BE2C (cell line): ENCODE measurements around the gene DNAJA4.

ENCODE experiments used
- DNase-seq: peaks from one replicate; pipeline ENCODE4 v3.0.0-alpha.2; 2020
- H3K27me3 ChIP-seq: fragments of 250-450 bp; sonication (Bioruptor Pico); 2 replicates; pipeline ENCODE4 v1.5.1; 2020; ENCODE audit warnings: mild to moderate bottlenecking
- H3K36me3 ChIP-seq: fragments of 250-450 bp; sonication (Bioruptor Pico); 2 replicates; pipeline ENCODE4 v1.5.1; 2020; ENCODE audit warnings: mild to moderate bottlenecking
- H3K4me1 ChIP-seq: fragments of 250-450 bp; sonication (Bioruptor Pico); 2 replicates; pipeline ENCODE4 v1.5.1; 2020
- H3K4me3 ChIP-seq: 2 replicates; pipeline ENCODE4 v1.5.1; 2011; ENCODE audit warnings: low read depth, low read length
- H3K9me3 ChIP-seq: fragments of 250-450 bp; sonication (Bioruptor Pico); 2 replicates; pipeline ENCODE4 v1.5.1; 2020
- TF ChIP-seq, protein P1 (sequence below): IDR thresholded peaks from 2 replicates; pipeline ENCODE4 v1.5.1; 2012; ENCODE audit warnings: mild to moderate bottlenecking, low read depth, low read length

Gene DNAJA4

DNA sequence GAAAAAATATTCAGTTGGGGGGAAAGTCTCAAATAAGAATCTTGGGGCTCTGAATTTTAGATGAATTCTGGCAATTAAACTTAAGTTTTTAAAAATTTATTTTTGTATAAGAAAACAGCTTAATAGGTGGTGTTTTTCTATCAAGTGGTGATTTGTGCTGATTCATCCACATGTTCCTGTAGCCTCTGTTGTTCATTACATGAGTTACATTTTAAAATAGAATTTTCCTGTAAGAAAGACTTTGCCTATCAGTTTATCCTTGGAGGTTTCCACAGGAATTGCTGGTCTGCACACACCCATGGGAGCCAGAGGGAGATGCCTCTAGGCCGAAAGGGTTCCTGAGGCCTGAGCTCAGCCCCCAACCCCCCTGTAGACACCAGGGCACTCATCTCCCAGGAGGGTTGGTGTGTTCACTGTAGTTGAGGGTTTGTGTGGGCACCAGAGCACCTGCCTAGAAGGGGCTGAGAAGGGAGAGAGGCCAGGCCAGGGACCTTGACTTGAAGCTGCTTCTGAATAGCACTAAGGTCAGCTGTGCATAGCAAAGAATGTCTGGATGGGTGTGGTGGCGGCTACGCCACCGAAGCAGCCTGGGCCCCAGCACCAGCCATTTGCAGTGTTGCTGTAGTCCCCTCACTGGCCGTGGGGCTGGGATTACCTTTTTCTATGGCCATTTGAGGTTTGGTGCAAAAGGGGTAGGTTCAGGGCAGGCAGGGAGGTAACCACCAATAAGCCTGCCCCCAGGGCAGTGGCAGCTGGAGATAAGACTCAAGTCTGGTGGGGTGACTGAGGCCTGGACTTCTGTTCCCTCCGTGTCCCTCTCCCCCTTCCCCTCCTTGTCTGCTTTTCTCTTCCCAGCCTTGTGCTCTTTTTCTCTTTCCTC is 11.9 kb downstream of the DNAJA4 start:
- Histone ChIP-seq H3K4me1 (peaks cover 12% of the 10 kb centered on the region), H3K4me3 (no peak overlapping the region), H3K9me3 (no peaks in the 10 kb centered on the region), H3K36me3 (no peaks in the 10 kb centered on the region), H3K27me3 (no peaks in the 10 kb centered on the region)
- TF ChIP-seq, protein P1, sequence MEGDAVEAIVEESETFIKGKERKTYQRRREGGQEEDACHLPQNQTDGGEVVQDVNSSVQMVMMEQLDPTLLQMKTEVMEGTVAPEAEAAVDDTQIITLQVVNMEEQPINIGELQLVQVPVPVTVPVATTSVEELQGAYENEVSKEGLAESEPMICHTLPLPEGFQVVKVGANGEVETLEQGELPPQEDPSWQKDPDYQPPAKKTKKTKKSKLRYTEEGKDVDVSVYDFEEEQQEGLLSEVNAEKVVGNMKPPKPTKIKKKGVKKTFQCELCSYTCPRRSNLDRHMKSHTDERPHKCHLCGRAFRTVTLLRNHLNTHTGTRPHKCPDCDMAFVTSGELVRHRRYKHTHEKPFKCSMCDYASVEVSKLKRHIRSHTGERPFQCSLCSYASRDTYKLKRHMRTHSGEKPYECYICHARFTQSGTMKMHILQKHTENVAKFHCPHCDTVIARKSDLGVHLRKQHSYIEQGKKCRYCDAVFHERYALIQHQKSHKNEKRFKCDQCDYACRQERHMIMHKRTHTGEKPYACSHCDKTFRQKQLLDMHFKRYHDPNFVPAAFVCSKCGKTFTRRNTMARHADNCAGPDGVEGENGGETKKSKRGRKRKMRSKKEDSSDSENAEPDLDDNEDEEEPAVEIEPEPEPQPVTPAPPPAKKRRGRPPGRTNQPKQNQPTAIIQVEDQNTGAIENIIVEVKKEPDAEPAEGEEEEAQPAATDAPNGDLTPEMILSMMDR: no peak
- DNase-seq: peak; percentile 51

DNA sequence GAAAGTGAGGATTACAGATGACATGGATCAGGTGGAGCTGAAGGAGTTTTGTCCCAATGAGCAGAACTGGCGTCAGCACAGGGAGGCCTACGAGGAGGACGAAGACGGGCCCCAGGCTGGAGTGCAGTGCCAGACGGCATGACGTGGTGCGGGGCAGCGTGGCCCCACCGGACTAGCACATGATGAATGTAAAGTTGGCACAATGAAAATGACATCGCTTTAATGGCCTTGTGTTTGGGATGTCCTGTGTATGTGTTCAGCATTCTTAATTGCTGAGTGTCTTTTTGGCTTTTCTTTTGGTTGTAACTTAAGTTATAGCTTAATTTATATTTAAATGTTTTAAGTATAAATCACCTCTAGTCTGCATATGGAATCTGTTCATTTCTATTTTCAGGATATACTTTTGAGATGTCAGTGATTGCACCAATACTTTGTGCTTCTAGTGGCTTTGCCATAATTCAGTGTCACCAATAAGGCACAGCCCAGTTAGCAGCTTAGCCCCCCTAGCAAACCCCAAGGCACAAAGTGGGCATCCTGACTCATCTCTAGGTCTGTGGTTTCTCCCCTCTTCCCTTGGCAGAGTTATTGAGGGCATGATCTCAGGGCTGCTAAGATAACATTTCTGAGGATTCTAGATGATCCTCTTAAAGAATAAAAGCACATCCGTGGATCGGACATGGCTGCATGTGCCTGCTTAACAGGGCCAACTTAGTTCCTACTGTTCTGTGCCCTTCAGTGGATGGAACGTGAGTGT is 16.1 kb downstream of the DNAJA4 start:
- Histone ChIP-seq H3K9me3 (no peaks in the 10 kb centered on the region), H3K36me3 (peaks cover 11% of the 10 kb centered on the region), H3K4me1 (peaks cover 6% of the 10 kb centered on the region), H3K27me3 (no peaks in the 10 kb centered on the region), H3K4me3 (no peak overlapping the region)
- DNase-seq: no peak
- TF ChIP-seq, protein P1: no peak

DNA sequence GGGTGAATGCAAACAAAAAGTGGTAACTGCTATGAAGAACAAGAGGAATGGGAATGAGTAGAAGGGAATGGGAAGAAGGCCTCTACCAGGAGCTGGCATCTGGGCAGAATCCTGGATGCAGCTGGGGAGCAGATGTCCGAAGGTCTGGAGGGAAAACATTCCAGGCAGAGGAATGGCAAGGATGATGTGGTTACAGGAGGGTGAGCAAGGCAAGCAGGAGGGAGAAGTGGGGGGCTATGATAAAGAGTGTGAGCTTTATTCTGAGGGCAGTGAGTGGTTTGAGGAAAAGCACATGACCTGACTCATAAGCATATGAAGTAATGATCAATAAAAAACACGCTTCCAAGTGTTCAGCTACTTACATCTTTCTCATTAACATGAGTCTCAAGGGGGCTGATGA is 18.0 kb downstream of the DNAJA4 start:
- Histone ChIP-seq H3K4me1 (no peaks in the 10 kb centered on the region), H3K4me3 (no peak overlapping the region), H3K36me3 (peaks cover 14% of the 10 kb centered on the region), H3K27me3 (no peaks in the 10 kb centered on the region), H3K9me3 (no peaks in the 10 kb centered on the region; the same call in 1 of the 2 replicates)
- no peak for DNase-seq
- TF ChIP-seq, protein P1: no peak

DNA sequence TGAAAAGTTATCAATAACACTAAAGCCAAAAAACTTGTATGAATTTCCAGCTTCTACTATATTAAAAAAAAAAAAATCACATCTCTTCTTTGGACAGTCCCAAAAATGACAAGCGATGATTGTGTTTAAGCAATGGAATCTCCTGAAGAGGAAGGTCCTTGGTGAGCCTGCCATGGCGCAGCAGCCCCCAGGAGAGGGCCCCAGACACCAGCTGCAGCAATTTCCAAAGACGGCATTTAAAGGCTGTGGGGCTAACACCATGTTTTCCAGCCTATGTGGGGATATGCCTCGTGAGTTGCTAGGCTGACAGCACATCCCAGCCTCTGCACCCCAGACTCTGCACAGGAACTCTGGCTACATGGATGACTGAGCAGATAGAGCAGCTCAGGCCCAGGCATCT is 20.4 kb downstream of the DNAJA4 start:
- Histone ChIP-seq H3K36me3 (peaks cover 29% of the 10 kb centered on the region), H3K27me3 (no peaks in the 10 kb centered on the region), H3K4me3 (no peak overlapping the region), H3K4me1 (no peaks in the 10 kb centered on the region), H3K9me3 (no peaks in the 10 kb centered on the region; the same call in 1 of the 2 replicates)
- TF ChIP-seq, protein P1: peak; percentile 51
- DNase-seq: no peak

DNA sequence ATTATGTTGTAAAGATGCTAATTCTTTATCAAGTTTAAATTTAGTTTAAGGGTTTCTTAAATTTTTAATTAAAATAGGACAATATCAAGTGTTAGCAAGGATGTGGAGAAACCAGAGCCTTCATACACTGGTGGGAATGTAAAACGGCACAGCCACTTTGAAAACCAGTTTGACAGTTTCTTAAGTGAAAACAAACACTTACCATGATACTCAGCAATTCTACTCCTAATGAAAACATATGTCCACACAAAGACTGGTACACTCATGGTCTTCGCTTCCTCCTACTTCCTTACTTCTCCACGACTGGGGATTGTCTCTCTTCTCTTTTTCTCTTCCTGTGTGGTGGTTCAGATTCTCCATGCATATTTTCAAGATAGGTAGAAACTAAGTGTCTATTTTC is 25.9 kb downstream of the DNAJA4 start:
- peaks cover 54% of the 10 kb centered on the region for H3K36me3 ChIP-seq
- no peaks in the 10 kb centered on the region; the same call in 1 of the 2 replicates for H3K9me3 ChIP-seq
- H3K4me1 ChIP-seq: no peaks in the 10 kb centered on the region
- TF ChIP-seq, protein P1: no peak
- DNase-seq: no peak
- no peak overlapping the region for H3K4me3 ChIP-seq
- no peaks in the 10 kb centered on the region for H3K27me3 ChIP-seq
